Neural progenitor cell (in vitro differentiated cells): Measurements from ENCODE around the gene CEP78. TPM values are rescaled to one million over a fixed set of nuclear protein-coding genes. Genes with fewer than 3 reads are reported as not detected.

Experiments
- DNase-seq: peaks from one replicate; pipeline ENCODE4 v3.0.0-alpha.2; 2016; ENCODE audit warnings: low spot score
- H2AFZ ChIP-seq: fragments of 200-600 bp; sonication (generic); replicated peaks from 2 replicates; pipeline ENCODE4 v1.6.1; 2016; ENCODE audit warnings: antibody characterized with exemption
- H3F3A ChIP-seq: fragments of 200-600 bp; sonication (generic); 2 replicates; pipeline ENCODE4 v1.6.1; 2016; ENCODE audit warnings: antibody characterized with exemption, low read depth
- H3K27ac ChIP-seq: fragments of 200-600 bp; sonication (generic); 2 replicates; pipeline ENCODE4 v1.5.1; 2016; ENCODE audit warnings: mild to moderate bottlenecking
- H3K27me3 ChIP-seq: fragments of 200-600 bp; sonication (generic); 2 replicates; pipeline ENCODE4 v1.6.1; 2016; ENCODE audit warnings: mild to moderate bottlenecking, moderate library complexity
- H3K36me3 ChIP-seq: fragments of 200-600 bp; sonication (generic); 2 replicates; pipeline ENCODE4 v1.5.1; 2016
- H3K4me1 ChIP-seq: fragments of 200-600 bp; sonication (generic); 2 replicates; pipeline ENCODE4 v1.6.1; 2016; ENCODE audit warnings: mixed run types
- H3K4me2 ChIP-seq: fragments of 200-600 bp; sonication (generic); 2 replicates; pipeline ENCODE4 v1.6.1; 2016
- H3K4me3 ChIP-seq: fragments of 200-600 bp; sonication (generic); 2 replicates; pipeline ENCODE4 v1.5.1; 2016
- H3K79me2 ChIP-seq: fragments of 200-600 bp; sonication (generic); 2 replicates; pipeline ENCODE4 v1.6.1; 2016; ENCODE audit warnings: low read depth
- H3K9ac ChIP-seq: fragments of 200-600 bp; sonication (generic); 2 replicates; pipeline ENCODE4 v1.6.1; 2016
- H3K9me3 ChIP-seq: fragments of 200-600 bp; sonication (generic); 2 replicates; pipeline ENCODE4 v1.5.1; 2016; ENCODE audit warnings: low read depth
- H4K20me1 ChIP-seq: fragments of 200-600 bp; sonication (generic); 2 replicates; pipeline ENCODE4 v1.6.1; 2016; ENCODE audit warnings: low read depth
- H3K27ac Mint-ChIP-seq: 3 replicates; pipeline ENCODE4 v1.8.0; 2021; ENCODE audit warnings: mixed read lengths
- H3K27me3 Mint-ChIP-seq: 2 replicates; pipeline ENCODE4 v1.8.0; 2022; ENCODE audit warnings: low read depth, mild to moderate bottlenecking, inconsistent platforms, moderate library complexity, mixed read lengths; ENCODE audit not compliant: insufficient read depth
- H3K36me3 Mint-ChIP-seq: 3 replicates; pipeline ENCODE4 v1.8.0; 2021; ENCODE audit warnings: mixed read lengths
- H3K4me1 Mint-ChIP-seq: 3 replicates; pipeline ENCODE4 v1.8.0; 2021; ENCODE audit warnings: mixed read lengths
- H3K4me3 Mint-ChIP-seq: 3 replicates; pipeline ENCODE4 v1.8.0; 2021; ENCODE audit warnings: mild to moderate bottlenecking, moderate library complexity, mixed read lengths
- H3K9me3 Mint-ChIP-seq: 3 replicates; pipeline ENCODE4 v1.8.0; 2020; ENCODE audit warnings: mixed read lengths
- CTCF ChIP-seq: fragments of 200-600 bp; sonication (generic); IDR thresholded peaks from 2 replicates; pipeline ENCODE4 v1.5.1; 2017; ENCODE audit warnings: antibody characterized with exemption, mild to moderate bottlenecking
- EZH2 ChIP-seq: fragments of 200-600 bp; sonication (generic); IDR thresholded peaks from 2 replicates; pipeline ENCODE4 v1.6.1; 2017; ENCODE audit warnings: antibody characterized with exemption, mild to moderate bottlenecking, moderate library complexity
- EZH2phosphoT487 ChIP-seq: fragments of 200-600 bp; sonication (generic); IDR thresholded peaks from 2 replicates; pipeline ENCODE4 v1.6.1; 2017; ENCODE audit warnings: antibody characterized with exemption
- total RNA-seq: library from RNA; depleted of rRNA; stranded (reverse); fragments of >200 nt; gene quantifications from 2 replicates; pipeline ENCODE4 v1.2.3, GENCODE V29; 2015; ENCODE audit warnings: low replicate concordance

CEP78 gene
- total RNA-seq, 1 donor from 2014 or later, result 122 TPM

- Mint-ChIP-seq H3K27ac (no peak overlapping the region), H3K4me3 (no peak overlapping the region), H3K4me1 (peaks cover 12% of the 10 kb centered on the region), H3K9me3 (no peaks in the 10 kb centered on the region), H3K27me3 (no peaks in the 10 kb centered on the region), H3K36me3 (peaks cover 30% of the 10 kb centered on the region)
- H3F3A ChIP-seq, result peaks cover 4% of the 10 kb centered on the region
- no peak overlapping the region for H2AFZ ChIP-seq
- H3K9ac ChIP-seq, result no peak overlapping the region
- DNase-seq, result no peak
- no peaks in the 10 kb centered on the region for H3K9me3 ChIP-seq
- TF ChIP-seq EZH2 (no peak), EZH2phosphoT487 (no peak), CTCF (no peak)
- peaks cover 39% of the 10 kb centered on the region for H3K79me2 ChIP-seq
- peaks cover 11% of the 10 kb centered on the region for H3K4me1 ChIP-seq
- H3K4me3 ChIP-seq, result no peak overlapping the region
- H3K36me3 ChIP-seq, result peaks cover 38% of the 10 kb centered on the region
- no peaks in the 10 kb centered on the region for H3K27me3 ChIP-seq
- peaks cover 17% of the 10 kb centered on the region for H4K20me1 ChIP-seq
- no peak overlapping the region for H3K4me2 ChIP-seq
- H3K27ac ChIP-seq, result no peak overlapping the region
Measured at GRCh38 chr9:78243130-78243529, 7.3 kb downstream of the CEP78 start.

GRCh38 chr9:78245401-78245800 is 9.5 kb downstream of the CEP78 start:
- Mint-ChIP-seq H3K27ac (no peak overlapping the region), H3K9me3 (no peaks in the 10 kb centered on the region), H3K27me3 (no peaks in the 10 kb centered on the region), H3K4me1 (no peaks in the 10 kb centered on the region), H3K36me3 (peaks cover 30% of the 10 kb centered on the region), H3K4me3 (no peak overlapping the region)
- no peak overlapping the region for H3K4me2 ChIP-seq
- H2AFZ ChIP-seq, result no peak overlapping the region
- H3K9me3 ChIP-seq, result no peaks in the 10 kb centered on the region
- H3K4me3 ChIP-seq, result no peak overlapping the region
- H3F3A ChIP-seq, result no peaks in the 10 kb centered on the region
- H4K20me1 ChIP-seq, result no peaks in the 10 kb centered on the region
- no peaks in the 10 kb centered on the region for H3K4me1 ChIP-seq
- H3K27ac ChIP-seq, result peak overlapping the region; percentile 6
- H3K27me3 ChIP-seq, result no peaks in the 10 kb centered on the region
- no peak for DNase-seq
- H3K79me2 ChIP-seq, result peaks cover 17% of the 10 kb centered on the region
- peaks cover 48% of the 10 kb centered on the region for H3K36me3 ChIP-seq
- TF ChIP-seq EZH2 (no peak), CTCF (no peak), EZH2phosphoT487 (no peak)
- H3K9ac ChIP-seq, result no peak overlapping the region

- Mint-ChIP-seq H3K36me3 (peaks cover 25% of the 10 kb centered on the region), H3K27ac (no peak overlapping the region), H3K4me3 (no peak overlapping the region), H3K9me3 (no peaks in the 10 kb centered on the region), H3K4me1 (no peaks in the 10 kb centered on the region), H3K27me3 (no peaks in the 10 kb centered on the region)
- Histone ChIP-seq H3K4me2 (no peak overlapping the region), H3K9me3 (no peaks in the 10 kb centered on the region), H3K9ac (no peak overlapping the region), H3K27me3 (no peaks in the 10 kb centered on the region), H3K79me2 (no peaks in the 10 kb centered on the region), H3K27ac (no peak overlapping the region), H2AFZ (no peak overlapping the region), H3K36me3 (peaks cover 43% of the 10 kb centered on the region), H3K4me3 (no peak overlapping the region), H3F3A (no peaks in the 10 kb centered on the region), H3K4me1 (no peaks in the 10 kb centered on the region), H4K20me1 (no peaks in the 10 kb centered on the region)
- no peak for DNase-seq
- no peak for TF ChIP-seq EZH2
- no peak for TF ChIP-seq EZH2phosphoT487
- TF ChIP-seq CTCF, result no peak
Measured at GRCh38 chr9:78248635-78249034, 12.8 kb downstream of the CEP78 start.
